Fibroblast of lung (primary cell): Measurements from ENCODE around the gene ANO7.

Experiments used
- EZH2 ChIP-seq: IDR thresholded peaks from 2 replicates; pipeline ENCODE4 v1.5.1; 2012; ENCODE audit warnings: low read length, control low read depth, mild to moderate bottlenecking; ENCODE audit errors: missing control alignments
- TF ChIP-seq, protein P1 (sequence below), 2 donors: IDR thresholded peaks in 1 of 2; conservative IDR thresholded peaks in 1 of 2; 1 replicate in 1 of 2; 2 replicates in 1 of 2; pipeline ENCODE4 v1.5.1; 2011 to 2012; ENCODE audit warnings: low read length in 2 of 2, control low read depth in 1 of 2, inconsistent platforms in 1 of 2, low read depth in 1 of 2, mild to moderate bottlenecking in 1 of 2

GRCh38 chr2:241201445-241202267, 13.2 kb downstream of the ANO7 start:
- TF ChIP-seq, protein P1, sequence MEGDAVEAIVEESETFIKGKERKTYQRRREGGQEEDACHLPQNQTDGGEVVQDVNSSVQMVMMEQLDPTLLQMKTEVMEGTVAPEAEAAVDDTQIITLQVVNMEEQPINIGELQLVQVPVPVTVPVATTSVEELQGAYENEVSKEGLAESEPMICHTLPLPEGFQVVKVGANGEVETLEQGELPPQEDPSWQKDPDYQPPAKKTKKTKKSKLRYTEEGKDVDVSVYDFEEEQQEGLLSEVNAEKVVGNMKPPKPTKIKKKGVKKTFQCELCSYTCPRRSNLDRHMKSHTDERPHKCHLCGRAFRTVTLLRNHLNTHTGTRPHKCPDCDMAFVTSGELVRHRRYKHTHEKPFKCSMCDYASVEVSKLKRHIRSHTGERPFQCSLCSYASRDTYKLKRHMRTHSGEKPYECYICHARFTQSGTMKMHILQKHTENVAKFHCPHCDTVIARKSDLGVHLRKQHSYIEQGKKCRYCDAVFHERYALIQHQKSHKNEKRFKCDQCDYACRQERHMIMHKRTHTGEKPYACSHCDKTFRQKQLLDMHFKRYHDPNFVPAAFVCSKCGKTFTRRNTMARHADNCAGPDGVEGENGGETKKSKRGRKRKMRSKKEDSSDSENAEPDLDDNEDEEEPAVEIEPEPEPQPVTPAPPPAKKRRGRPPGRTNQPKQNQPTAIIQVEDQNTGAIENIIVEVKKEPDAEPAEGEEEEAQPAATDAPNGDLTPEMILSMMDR (conservative IDR thresholded peaks at IDR 0.05 in 1 of 2, IDR thresholded peaks at IDR 0.05 in 1 of 2; ENCODE audit: low read depth in 1 of 2, low read length in 2 of 2), result no peak
- TF ChIP-seq EZH2, result no peak
